A549 treated with DMSO at 1 μM for 4 hours (cell line): Measurements from ENCODE around the gene LRRC10. TPM values are rescaled to one million over a fixed set of nuclear protein-coding genes. Genes with fewer than 3 reads are reported as not detected.

Source experiments
- total RNA-seq: library from RNA; stranded (reverse); fragments of 200-300 nt; extraction: Qiagen RNA extraction; gene quantifications from 5 replicates; pipeline ENCODE4 v1.2.3, GENCODE V29; 2022; ENCODE audit warnings: low read depth

Gene LRRC10, protein sequence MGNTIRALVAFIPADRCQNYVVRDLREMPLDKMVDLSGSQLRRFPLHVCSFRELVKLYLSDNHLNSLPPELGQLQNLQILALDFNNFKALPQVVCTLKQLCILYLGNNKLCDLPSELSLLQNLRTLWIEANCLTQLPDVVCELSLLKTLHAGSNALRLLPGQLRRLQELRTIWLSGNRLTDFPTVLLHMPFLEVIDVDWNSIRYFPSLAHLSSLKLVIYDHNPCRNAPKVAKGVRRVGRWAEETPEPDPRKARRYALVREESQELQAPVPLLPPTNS
- not detected in 5 replicates for total RNA-seq

DNA sequence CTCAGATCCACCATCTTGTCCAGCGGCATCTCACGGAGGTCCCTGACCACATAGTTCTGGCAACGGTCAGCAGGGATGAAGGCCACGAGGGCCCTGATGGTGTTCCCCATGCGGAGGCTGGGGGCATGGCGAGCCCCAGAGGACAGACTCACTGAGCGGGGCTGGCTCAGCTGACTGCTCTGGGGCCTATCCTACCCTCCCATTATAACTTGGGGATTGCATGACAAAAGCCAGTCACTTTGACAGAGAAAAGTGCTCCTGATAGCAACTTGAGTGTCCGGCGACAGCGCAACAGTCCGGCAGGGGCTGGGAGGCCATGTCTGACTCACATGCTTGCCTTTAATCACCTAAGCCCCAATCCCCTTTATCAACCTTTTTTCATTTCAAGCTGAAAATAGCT is at the start of gene LRRC10:
TSS of gene LRRC10 (minus strand) at position 179 of the 400 bp plus-strand sequence. CDS start at position 110, 69 bp downstream.

DNA sequence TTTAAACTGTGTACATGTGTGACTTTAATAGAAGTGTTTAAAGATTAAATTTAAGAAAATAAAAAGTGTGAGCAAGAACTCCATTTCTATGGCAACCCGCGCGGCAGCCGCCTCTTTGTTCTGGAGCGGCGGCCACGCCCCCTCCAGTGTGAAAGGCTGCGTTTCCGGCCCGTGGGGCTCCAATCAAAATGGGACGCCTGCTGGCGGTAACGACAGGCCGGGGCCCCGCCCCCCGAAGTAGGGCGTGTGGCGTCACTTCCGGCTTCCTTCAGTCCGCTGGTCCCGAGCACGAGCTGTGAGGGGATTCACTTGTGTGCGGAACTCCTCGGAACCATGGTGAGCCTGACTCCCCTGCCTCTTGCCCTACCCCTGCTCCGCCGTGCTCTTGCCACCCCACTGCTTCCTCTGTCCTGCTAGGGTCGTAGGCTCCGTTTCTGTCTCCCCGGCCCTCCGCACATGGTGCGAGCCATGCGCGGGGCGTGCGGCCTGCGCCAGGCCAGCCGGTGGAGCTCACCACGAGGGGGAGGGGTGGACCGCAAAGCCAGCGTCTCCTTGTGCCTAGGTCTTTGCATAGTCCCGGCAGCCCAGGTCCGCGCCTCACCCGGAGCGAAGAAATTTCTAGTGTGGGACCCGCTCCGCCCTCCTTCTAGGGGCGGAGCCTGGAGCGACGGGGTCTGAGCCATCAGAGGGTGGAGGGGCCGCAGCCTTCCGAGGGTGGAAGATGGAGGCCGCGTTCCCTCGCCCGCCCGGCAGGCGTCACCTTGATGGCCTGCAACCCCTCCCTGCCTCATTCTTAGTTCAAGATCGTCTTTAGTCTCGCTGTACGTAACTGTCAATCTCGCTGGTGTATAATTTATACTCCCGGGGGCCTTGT is 25.3 kb downstream of the LRRC10 start, which contains the start of gene CCT2:
TSS of gene CCT2 (plus strand) at position 271 of the 874 bp plus-strand sequence. CDS start at position 334, 63 bp downstream.

Other genes with a start within 250 kb of the LRRC10 start
- 9.7 to 14.6 TPM (median 13.3 TPM) in 5 replicates for gene FRS2, start 140.5 kb downstream of the LRRC10 start, total RNA-seq
- gene CCT2, start 25.4 kb downstream of the LRRC10 start, total RNA-seq: 298 to 357 TPM (median 328 TPM) in 5 replicates
- gene BEST3, start 88.4 kb upstream of the LRRC10 start, total RNA-seq: 0.67 to 1.5 TPM (median 1.2 TPM) in 5 replicates
- gene RAB3IP, start 128.0 kb upstream of the LRRC10 start, total RNA-seq: 11.2 to 15.2 TPM (median 12.2 TPM) in 5 replicates
- gene MYRFL, start 214.3 kb upstream of the LRRC10 start, total RNA-seq: 0.02 to 0.05 TPM (median 0.02 TPM) in 3 of 5 replicates, not detected in the others